GM21786 (cell line): Measurements from ENCODE around the gene NRG3.

Source experiments
- ATAC-seq: cut with Tn5 transposase; IDR thresholded peaks from one replicate; pipeline ENCODE4 v1.9.1; 2021; ENCODE audit not compliant: unreplicated experiment

The NRG3 gene

GRCh38 chr10:82084496-82084895 is 209.5 kb downstream of the NRG3 start:
- ATAC-seq: no peak

DNA sequence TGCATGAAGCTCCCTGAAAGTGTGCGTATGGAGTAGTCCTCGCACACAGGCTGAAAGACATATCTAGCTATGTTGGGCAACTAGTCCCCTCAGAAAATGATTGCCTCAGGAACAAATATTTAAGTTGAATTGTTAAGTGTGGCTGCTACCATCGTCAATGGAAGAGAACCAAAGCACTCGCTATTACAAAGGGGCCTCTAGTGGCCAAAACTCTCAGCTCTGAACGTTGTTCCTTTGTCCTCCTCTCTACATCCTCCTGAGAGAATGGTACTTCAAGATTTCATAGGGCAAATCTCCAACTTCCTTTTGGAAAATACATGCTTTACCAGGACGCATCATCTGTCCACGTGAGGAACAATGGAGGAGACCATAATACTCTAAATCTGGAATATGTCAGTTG is 209.9 kb downstream of the NRG3 start:
- no peak for ATAC-seq

GRCh38 chr10:82089327-82089726 is 214.3 kb downstream of the NRG3 start:
- ATAC-seq: no peak

GRCh38 chr10:82091413-82091812 is 216.4 kb downstream of the NRG3 start:
- ATAC-seq: no peak

DNA sequence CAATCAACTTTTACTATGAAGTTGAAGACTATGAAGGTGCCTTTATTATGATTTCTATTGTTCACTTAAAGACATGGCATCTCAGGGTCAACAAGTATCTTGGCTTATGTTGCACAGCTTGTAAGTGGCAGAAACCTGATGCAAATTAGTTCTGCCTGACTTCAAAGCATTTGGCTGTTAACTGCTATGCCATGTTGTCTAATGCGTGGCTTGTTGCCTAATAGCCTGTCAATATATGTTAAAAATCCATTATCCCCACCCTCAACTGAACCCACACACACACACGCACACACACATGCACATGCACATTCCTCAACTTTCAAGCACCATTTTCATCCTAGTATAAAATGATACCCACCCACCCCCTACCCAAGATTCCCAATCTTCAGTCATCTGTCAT is 217.1 kb downstream of the NRG3 start:
- no peak for ATAC-seq

- ATAC-seq: no peak
These were observed 249.7 kb downstream of the NRG3 start for GRCh38 chr10:82124713-82125112.

- ATAC-seq: no peak
These were observed 253.5 kb downstream of the NRG3 start for GRCh38 chr10:82128527-82128926.

DNA sequence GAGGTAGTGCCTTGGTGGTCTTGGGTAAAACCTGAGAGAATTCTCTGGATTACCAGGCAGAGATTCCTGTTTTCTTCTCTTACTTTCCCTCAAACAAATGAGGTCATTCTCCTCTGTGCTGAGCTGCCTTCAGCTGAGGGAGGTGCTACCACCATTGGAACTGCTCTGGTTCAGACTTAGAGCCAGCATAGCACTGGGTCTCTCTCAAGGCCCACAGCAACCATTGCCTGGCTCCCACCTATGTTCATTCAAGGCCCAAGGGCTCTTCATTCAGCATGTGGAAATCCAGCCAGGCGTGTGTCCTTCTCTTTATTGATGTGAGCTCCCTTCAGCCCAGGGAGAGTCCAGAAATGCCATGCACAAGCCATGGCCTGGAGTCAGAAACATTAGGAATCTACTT is 261.1 kb downstream of the NRG3 start:
- ATAC-seq: no peak

DNA sequence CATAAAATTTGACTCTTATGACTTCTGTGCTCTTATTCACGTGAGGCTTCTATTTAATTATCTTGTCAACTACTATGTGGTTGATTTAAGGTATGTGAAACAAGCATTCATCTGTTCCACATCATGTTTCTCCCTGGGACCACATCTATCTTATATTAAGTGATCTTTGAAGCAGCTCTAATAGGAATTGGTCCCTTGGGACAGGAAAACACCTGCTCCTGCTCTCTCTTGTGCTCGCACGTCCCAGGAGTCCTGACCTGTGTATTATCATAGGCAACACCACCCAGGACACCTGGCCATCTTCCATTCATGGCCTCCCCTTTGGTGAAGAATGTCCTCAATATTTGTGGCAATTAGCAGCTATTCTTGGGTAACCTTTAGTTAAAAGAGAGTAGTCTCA is 269.2 kb downstream of the NRG3 start:
- no peak for ATAC-seq

- no peak for ATAC-seq
These were observed 273.8 kb downstream of the NRG3 start for GRCh38 chr10:82148764-82149163.

DNA sequence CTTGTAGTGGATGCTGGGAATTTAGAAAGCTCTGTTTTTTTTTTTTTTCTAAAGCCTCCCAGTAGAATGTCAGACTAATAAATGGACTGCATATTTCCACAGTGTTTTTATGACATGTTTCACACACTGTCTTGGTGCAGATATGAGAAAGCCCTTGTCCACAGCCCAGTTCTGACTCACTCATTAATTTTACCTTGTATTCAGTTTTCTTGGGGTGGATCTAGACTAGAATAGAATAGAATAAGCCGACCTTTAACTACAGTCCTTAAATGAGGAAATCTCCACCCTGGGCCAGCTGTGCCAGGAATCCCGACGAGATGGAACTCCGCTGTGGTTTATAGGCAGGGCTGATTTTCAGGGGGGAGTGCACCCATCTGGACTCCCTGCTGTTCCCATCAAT is 274.7 kb downstream of the NRG3 start:
- no peak for ATAC-seq

DNA sequence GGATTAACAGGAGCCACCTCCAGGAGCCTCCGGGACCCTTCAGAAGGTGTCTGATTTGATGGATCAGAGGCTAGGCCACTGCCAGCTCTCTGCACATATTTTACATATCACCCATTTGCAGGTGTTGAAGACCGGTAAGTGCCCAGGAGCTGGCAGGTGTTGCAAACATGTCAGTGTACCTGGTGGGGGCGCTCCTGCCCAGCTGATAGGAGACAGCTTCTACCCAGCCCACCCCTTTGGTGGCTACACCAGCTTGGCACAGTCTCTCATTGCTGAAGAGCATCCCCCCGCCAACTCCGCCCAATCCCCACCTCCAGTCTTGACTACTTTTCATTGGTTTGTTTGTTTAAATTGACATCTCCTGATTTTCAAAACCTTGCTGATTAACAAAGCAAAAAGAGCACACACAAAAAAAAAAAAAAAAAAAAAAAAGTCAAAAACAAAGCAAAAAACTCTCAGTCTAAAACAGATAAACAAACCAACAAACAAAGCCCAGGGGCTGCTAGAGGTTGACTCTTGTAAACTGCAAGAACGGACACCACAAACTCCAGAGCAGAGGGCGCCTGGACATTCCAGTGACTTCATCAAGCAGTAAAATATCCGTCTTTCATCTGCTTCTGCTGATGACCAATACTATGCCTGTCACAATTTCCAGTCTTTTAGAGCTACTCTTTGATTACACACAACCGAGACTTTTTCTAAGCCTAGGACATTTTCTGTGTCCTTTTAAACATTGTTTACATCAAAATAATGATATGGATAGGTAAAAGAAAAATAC is 275.3 kb downstream of the NRG3 start:
- ATAC-seq: no peak

- no peak for ATAC-seq
These were observed 285.3 kb downstream of the NRG3 start for GRCh38 chr10:82160307-82160706.

DNA sequence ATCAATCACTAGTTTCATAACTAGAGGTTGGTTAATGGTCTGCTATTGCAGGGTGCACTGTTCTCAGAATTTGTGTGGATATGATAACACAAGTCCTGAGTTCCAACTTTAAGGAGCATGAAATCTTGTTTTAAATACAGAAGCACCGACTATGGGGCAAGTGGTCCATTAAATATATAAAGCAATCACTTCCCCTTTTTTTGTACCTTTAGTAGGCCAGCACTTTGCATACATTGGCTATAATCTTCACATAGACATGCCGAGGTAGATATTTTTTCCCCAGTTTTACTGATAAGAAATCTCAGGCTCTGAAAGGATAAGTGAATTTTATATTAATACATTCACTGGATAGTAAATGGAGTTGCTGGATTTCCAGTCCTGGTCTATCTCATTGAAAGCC is 286.3 kb downstream of the NRG3 start:
- no peak for ATAC-seq

GRCh38 chr10:82162549-82163195 is 287.7 kb downstream of the NRG3 start:
- ATAC-seq: no peak

GRCh38 chr10:82171899-82172298 is 296.9 kb downstream of the NRG3 start:
- no peak for ATAC-seq

GRCh38 chr10:82176587-82176986 is 301.6 kb downstream of the NRG3 start:
- ATAC-seq: no peak

DNA sequence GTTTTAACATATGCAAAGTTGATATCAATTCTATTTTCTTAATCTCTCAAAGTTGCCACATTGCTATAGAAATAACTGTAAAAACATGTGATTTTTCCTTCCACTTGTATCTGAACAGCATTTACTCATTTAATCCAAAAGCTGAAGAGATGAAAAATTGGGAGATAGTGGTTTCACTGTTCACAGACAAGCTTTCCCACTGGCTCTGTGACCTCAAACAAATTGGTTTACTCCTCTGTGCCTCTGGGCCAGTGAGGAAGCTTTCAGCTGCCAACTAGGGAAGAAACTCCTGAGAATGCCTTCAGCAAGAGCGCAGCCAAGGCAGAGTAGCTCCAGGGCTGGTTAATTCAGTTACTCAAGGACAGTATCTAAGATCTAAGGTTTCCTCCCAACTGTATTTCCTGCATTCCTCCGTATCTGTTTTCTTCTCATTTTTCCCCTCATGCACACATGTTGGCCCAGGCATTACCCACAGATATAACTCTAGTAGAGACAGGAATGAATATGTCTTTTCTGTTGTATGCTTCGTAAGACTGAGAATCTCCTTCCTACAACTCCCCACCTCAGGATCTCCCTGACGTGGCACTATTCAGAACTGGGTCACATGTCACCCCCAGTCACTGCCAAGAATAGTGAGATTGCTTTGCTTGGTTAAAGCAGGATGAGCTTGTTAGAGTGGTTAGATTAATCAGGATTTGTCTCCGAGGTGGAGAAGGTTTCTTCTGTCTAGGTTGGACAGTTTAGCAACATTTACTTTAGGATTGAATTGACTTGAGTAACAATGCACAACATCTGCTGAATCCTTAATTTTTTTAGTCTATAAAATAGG is 315.7 kb downstream of the NRG3 start:
- ATAC-seq: no peak

GRCh38 chr10:82191653-82192052 is 316.7 kb downstream of the NRG3 start:
- no peak for ATAC-seq

DNA sequence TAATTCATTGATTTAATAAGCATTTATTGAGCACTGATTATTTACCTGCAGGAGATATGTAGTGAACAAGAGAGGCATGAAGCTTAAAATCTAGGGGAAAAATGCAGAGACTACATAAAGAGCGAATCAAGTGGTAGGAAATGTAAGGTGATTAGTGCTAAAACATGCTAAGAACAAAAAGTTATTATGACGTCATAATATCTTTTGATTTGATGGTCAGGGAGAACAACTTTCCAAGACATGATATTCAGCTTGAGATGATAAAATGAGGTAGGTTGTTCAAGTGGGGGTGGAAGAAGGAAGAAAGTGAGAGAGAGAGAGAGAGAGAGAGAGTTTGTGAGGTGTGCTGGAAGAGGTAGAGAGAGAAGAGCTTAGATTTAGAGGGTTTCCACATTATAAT is 317.7 kb downstream of the NRG3 start:
- ATAC-seq: no peak

DNA sequence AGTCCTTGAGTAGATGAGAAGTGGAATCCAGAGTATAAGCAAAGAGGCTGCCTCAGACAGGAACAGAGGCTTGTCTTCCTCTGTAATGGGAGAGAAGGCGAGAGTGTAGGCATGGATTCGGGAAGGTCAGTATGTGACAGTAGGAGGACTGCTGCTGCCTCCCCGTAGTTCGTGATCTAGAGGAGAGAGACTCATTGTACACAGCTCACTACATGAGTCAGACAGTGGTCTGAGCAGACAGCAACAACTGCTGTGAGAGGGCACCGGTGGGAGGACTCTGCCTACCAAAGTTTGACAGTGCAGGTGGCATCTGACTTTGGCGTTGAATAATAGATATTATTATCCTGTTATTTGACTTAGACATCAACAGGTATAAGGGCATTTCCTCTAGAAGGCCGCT is 319.4 kb downstream of the NRG3 start:
- no peak for ATAC-seq

DNA sequence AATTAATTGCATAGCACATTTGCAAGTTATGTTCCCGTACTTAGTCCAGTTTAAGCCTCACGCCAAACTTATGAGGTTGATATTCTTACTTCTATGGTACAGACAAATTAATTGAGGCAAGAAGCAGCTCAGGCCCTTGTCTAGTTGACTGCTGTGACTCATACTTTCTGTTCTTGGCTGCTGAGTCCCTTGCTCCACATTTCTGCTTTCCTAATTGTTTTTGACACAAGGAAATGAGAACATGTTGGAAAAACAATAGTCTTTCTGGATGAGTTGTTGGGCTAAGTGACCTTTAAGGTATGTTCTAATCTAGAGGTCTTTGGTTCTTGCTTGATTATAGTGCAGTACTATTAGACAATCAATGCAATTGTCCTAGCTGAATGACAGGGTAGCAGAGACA is 331.8 kb downstream of the NRG3 start:
- ATAC-seq: no peak
